ENCODE results near the gene TRAP1.

The TRAP1 gene

DNA sequence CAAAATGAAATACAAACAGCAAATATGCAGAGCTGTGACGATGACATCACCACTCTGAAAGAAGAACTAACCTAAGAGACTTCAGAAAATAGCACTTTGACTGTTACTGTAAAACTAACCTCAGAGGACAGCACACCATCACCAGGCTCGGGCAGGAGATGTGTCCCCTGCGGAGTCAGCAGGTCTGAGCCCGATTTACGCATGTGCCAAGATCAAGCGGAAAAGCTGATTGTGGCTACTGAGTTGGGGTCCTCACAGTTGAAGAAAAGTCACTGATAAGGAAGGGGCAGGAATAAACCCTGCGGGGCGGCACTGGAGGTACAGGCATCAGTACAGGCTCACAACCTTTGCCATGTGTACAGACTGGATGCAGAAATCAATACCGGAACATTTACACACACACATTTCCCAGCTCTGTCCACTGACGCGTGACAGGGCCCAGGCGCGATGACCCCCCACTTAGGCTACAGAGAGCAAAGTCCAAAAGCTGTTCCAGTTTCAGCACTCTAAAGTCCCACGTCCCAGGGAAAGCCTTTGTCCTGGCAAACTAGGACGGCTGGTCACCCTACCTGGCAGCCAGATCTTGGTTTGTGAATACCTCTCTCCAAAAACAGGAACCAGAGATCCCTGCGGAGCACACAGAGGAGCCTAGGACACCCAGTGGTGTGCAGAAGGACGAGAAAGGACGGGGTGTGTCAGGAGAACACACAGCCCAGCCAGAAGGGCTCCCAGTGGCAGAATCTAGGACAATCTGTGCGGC is 21.5 kb downstream of the TRAP1 start:
- TF ChIP-seq, protein P1, sequence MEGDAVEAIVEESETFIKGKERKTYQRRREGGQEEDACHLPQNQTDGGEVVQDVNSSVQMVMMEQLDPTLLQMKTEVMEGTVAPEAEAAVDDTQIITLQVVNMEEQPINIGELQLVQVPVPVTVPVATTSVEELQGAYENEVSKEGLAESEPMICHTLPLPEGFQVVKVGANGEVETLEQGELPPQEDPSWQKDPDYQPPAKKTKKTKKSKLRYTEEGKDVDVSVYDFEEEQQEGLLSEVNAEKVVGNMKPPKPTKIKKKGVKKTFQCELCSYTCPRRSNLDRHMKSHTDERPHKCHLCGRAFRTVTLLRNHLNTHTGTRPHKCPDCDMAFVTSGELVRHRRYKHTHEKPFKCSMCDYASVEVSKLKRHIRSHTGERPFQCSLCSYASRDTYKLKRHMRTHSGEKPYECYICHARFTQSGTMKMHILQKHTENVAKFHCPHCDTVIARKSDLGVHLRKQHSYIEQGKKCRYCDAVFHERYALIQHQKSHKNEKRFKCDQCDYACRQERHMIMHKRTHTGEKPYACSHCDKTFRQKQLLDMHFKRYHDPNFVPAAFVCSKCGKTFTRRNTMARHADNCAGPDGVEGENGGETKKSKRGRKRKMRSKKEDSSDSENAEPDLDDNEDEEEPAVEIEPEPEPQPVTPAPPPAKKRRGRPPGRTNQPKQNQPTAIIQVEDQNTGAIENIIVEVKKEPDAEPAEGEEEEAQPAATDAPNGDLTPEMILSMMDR (IDR thresholded peaks at IDR 0.05; ENCODE audit: extremely low read depth, missing control alignments): no peak
- DNase-seq (ENCODE audit: low spot score): no peak

DNA sequence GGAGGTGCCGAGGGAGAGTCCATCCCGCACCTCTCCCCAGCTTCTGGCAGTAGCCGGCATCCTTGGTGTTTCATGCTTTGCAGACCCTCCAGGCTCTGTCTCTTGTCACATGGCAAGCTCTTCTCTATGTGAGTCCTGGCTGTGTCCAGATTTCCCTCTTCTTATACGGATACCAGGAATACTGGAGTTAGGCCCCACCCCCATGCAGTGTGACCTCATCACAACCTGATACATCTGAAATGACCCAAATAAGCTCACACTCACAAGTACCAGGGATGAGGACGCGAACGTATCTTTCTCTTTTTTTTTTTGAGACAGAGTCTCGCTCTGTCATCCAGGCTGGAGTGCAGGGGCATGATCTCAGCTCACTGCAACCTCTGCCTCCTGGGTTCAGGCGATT is 23.3 kb downstream of the TRAP1 start:
- DNase-seq (ENCODE audit: low spot score): no peak
- TF ChIP-seq, protein P1 (IDR thresholded peaks at IDR 0.05; ENCODE audit: extremely low read depth, missing control alignments): no peak

DNA sequence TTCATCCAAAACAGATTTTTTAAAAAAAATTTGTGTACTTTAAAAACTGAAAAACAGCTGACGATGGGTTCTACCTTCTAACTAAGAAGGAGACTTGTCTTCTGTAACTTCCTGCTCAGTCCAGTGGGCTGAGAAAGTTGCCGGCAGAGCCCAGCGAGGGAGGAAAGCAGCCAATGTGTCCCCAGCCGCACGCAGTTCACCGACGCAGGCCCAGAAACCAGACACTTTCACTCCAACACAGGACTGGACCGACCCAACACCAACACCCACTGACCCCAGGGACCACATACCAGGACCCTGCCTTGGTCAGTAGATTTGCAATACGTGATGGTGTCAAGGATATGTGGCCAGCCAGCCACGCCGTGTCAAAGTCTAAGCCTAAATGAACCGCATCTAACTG is 25.6 kb downstream of the TRAP1 start:
- TF ChIP-seq, protein P1 (IDR thresholded peaks at IDR 0.05; ENCODE audit: extremely low read depth, missing control alignments): no peak
- DNase-seq (ENCODE audit: low spot score): no peak

DNA sequence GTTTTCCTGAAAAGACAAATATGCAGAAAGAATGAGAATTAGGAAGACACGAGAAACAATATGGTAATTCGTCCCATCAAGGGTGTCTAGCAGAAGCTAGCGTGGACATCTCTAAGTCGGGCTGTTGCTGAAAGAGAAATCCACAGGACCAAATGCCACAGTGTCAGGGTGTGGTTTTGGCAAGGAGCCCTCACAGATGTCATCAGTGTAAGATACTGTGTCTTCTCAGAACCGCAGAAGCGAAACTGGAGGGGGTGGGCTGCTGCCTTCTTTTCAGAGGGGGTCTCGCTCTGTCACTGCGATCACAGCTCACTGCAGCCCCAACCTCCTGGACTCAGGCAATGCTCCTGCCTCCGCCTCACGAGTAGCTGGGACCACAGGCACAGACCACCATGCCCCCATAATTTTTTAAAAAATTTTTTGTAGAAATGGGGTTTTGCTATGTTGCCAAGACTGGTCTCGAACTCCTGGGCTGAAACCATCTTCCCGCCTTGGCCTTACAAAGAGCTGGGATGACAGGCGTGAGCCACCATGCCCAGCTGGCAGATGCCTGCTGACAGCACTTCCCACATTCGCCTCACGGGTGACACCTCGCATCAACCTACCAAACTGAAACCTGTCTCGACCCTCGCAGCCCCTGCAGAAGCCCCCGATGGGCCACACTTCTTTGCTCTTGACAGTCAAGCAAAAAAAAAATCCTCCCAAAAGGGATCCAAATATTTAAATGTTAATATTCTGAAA is 26.2 kb downstream of the TRAP1 start:
- no peak for DNase-seq (ENCODE audit: low spot score)
- TF ChIP-seq, protein P1 (IDR thresholded peaks at IDR 0.05; ENCODE audit: extremely low read depth, missing control alignments): no peak

DNA sequence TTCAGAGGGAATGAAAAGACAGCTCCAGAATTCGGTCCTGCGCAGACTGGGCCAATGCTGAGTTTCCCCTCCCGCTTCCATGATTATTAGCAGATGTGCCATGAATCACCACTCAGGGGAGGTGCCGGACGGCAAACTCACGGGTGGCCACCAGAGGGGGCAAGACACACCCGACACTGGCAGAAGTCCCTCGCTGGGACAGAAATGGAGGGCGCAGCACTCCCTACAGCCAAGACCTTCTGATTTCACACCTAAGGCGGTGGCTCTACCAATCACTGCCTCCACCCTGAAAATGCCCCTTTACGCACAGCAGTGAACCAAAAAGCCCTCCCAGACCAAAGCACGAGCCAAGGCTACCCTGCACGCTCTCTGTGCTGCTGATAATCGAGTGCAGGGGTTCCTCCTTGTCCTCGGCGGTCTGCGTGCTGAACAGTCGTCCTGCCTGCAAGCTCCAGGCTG is 26.8 kb downstream of the TRAP1 start:
- TF ChIP-seq, protein P1 (IDR thresholded peaks at IDR 0.05; ENCODE audit: extremely low read depth, missing control alignments): peak; percentile 76
- peak; percentile 87 for DNase-seq (ENCODE audit: low spot score)

DNA sequence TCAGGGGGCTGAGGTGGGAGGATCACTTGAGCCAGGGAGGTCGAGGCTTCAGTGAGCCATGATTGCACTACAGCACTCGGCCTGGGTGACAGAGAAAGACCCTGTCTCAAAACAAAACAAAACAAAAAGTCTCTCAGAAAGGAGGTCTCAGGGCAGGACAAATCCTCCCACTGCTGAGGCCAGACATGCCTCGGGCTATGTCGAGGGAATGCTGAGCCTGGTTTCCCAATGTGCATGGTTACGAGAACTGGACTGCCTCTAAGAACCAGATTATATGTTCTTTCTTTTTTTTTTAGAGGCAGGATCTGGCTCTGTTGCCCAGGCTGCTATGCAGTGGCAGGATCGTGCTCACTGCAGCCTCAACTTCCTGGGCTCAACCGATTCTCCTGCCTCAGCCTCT is 27.6 kb downstream of the TRAP1 start:
- TF ChIP-seq, protein P1 (IDR thresholded peaks at IDR 0.05; ENCODE audit: extremely low read depth, missing control alignments): no peak
- no peak for DNase-seq (ENCODE audit: low spot score)

DNA sequence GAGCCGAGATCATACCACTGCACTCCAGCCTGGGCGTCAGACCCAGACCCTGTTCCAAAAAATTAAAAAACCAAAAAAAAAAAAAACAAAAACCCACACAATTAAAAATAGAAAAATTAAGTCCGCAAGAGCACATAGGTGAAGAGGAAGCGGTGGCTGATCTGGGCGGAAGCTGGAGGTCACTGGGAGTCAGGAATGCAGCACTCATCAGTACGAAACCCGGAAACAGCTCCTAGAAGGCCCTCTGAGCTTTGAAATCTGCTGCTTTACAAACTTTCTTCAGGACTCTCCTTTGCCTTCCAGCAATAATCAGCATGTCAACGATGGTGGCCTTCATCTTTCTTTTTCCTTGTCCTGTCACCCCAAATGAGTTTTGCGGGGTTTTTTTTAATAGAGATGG is 29.5 kb downstream of the TRAP1 start:
- TF ChIP-seq, protein P1 (IDR thresholded peaks at IDR 0.05; ENCODE audit: extremely low read depth, missing control alignments): no peak
- DNase-seq (ENCODE audit: low spot score): no peak
